Brain microvascular endothelial cell (primary cell): ENCODE data around the gene ATG2A.
A peak's percentile ranks its signal among the peaks of the same experiment; 100 is the strongest.

Experiments
- DNase-seq: peaks from one replicate; pipeline ENCODE4 v3.0.0-alpha.2; 2020
- H3K27ac ChIP-seq: fragments of 250-450 bp; sonication (Bioruptor Pico); 2 replicates; pipeline ENCODE4 v1.5.1; 2020; ENCODE audit warnings: mild to moderate bottlenecking, moderate library complexity
- H3K27me3 ChIP-seq: fragments of 250-450 bp; sonication (Bioruptor Pico); replicated peaks from 2 replicates; pipeline ENCODE4 v1.5.1; 2020; ENCODE audit warnings: mild to moderate bottlenecking
- H3K36me3 ChIP-seq: fragments of 250-450 bp; sonication (Bioruptor Pico); replicated peaks from 2 replicates; pipeline ENCODE4 v1.5.1; 2020; ENCODE audit warnings: mild to moderate bottlenecking
- H3K4me3 ChIP-seq: 2 replicates; pipeline ENCODE4 v1.5.1; 2011; ENCODE audit warnings: low read depth, mild to moderate bottlenecking, control low read depth, low read length, moderate library complexity
- in situ Hi-C: cut with HindIII; loops from 2 replicates; pipeline ENCODE4 v1.10.0; 2017; ENCODE audit warnings: low sequenced_read_pairs, low pct_ligation_motif_present
- TF ChIP-seq, protein P1 (sequence below): IDR thresholded peaks from 2 replicates; pipeline ENCODE4 v1.5.1; 2011; ENCODE audit warnings: low read depth, mild to moderate bottlenecking, moderate library complexity, low read length, control low read depth, inconsistent platforms; ENCODE audit errors: missing control alignments

The ATG2A gene

GRCh38 chr11:64869571-64870175 lies 47.3 kb downstream of the ATG2A start:
- TF ChIP-seq, protein P1, sequence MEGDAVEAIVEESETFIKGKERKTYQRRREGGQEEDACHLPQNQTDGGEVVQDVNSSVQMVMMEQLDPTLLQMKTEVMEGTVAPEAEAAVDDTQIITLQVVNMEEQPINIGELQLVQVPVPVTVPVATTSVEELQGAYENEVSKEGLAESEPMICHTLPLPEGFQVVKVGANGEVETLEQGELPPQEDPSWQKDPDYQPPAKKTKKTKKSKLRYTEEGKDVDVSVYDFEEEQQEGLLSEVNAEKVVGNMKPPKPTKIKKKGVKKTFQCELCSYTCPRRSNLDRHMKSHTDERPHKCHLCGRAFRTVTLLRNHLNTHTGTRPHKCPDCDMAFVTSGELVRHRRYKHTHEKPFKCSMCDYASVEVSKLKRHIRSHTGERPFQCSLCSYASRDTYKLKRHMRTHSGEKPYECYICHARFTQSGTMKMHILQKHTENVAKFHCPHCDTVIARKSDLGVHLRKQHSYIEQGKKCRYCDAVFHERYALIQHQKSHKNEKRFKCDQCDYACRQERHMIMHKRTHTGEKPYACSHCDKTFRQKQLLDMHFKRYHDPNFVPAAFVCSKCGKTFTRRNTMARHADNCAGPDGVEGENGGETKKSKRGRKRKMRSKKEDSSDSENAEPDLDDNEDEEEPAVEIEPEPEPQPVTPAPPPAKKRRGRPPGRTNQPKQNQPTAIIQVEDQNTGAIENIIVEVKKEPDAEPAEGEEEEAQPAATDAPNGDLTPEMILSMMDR, result peak; percentile 69
- no peak for DNase-seq
- H3K27ac ChIP-seq, result peak overlapping the region; percentile 76
- H3K4me3 ChIP-seq, result no peak overlapping the region
- peaks cover 33% of the 10 kb centered on the region for H3K36me3 ChIP-seq
- in situ Hi-C loops, result no loop called here
- H3K27me3 ChIP-seq, result no peaks in the 10 kb centered on the region

GRCh38 chr11:64868904-64869570 lies 48.0 kb downstream of the ATG2A start:
- in situ Hi-C loops, result no loop called here
- DNase-seq, result peak; percentile 79
- H3K27me3 ChIP-seq, result no peaks in the 10 kb centered on the region
- TF ChIP-seq, protein P1, result no peak
- H3K4me3 ChIP-seq, result no peak overlapping the region
- peaks cover 28% of the 10 kb centered on the region for H3K36me3 ChIP-seq
- H3K27ac ChIP-seq, result peak overlapping the region; percentile 76

DNA sequence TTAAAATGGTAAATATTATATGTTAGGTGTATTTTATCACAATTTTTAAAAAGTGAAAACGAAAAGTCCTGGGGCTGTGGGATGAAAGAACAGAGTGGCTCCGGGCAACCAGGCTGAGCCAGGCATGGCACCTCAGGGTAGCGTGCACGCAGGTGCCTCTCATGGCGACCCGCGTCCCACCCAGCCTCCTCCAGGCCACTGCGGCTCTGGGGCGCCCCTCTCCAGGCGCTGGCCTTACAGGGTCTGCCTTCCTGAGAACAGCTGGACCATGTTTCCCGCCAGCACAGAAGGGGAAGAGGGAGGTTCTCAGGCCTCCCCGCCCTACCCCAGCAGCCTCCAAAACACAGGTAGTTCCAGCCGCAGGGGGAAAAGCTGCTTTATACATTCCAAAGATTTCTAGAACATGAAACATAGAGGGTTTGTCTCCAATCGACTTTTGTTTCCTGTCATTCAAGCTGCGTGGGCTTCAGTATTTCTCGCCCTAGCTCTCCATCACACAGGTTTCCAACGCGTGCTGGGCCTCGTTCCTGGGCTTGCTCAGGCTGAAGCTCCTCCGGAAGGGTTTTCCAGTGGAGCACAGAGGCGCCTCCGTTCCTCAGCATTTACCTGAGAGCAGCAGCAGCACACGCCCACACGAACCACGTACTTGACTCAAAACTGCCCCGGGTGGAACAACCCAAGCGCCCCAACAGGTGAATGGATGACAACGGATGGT lies 49.1 kb downstream of the ATG2A start:
- in situ Hi-C loops, result no loop called here
- TF ChIP-seq, protein P1, result no peak
- H3K27me3 ChIP-seq, result no peaks in the 10 kb centered on the region
- H3K36me3 ChIP-seq, result peaks cover 23% of the 10 kb centered on the region
- no peak overlapping the region for H3K4me3 ChIP-seq
- no peak for DNase-seq
- peak overlapping the region; percentile 76 for H3K27ac ChIP-seq

DNA sequence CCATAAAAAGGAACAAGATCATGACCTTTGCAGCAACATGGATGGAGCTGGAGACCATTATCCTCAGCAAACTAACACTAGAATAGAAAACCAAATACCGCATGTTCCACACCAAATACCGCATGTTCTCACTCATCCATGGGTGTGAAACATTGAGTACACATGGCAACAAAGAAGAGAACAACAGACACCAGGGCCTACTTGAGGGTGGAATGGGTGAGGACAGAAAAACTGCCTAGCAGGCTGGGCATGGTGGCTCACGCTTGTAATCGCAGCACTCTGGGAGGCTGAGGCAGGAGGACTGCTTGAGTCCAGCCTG lies 50.9 kb downstream of the ATG2A start:
- TF ChIP-seq, protein P1, result no peak
- Histone ChIP-seq H3K27ac (peak overlapping the region; percentile 83), H3K27me3 (no peaks in the 10 kb centered on the region), H3K36me3 (peaks cover 8% of the 10 kb centered on the region), H3K4me3 (no peak overlapping the region)
- in situ Hi-C loops, result no loop called here
- no peak for DNase-seq

DNA sequence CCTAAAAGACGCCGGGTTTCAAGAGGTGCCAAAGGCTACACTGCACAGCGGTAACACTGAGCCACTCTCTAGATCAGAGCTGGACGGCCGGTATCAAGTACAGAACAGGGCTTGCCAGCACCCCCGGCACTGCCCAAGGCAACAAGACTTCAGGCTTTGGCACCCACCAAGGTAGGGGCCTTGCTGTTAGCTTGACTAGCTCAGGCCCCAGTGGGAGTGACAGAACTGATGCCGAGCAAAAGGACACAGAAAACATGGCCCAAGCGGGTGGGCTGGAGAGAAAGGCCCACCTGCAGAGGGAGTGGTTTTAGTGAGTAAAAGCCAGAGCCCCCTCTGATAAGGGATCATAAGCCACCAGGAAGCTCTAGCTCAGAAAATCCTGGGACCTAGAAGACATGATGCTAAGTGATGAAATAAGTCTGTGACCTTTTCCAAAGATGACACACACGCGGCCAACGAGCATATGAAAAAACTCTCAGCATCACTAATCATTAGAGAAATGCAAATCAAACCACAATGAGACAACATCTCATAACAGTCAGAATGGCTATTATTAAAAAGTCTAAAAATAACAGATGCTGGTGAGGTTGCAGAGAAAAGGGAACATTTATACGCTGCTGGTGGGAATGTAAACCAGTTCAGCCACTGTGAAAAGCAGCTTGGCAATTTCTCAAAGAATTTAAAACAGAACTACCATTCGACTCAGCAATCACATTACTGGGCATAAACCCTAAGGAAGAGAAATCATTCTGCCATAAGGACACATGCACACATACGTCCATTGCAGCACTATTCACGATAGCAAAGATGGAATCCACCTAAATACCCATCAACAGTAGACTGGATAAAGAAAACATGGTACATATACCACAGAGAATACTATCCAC lies 51.5 kb downstream of the ATG2A start:
- in situ Hi-C loops, result no loop called here
- Histone ChIP-seq H3K36me3 (peaks cover 3% of the 10 kb centered on the region), H3K27ac (peak overlapping the region; percentile 83), H3K27me3 (no peaks in the 10 kb centered on the region), H3K4me3 (no peak overlapping the region)
- TF ChIP-seq, protein P1, result no peak
- peak; percentile 80 for DNase-seq
